Right kidney (tissue), 1 donor: ENCODE data around the gene KRT82.
"Not testable (repeated sequence)": the region's sequence is repeated elsewhere in the genome, so short reads cannot be mapped to it uniquely, and the experiment has no call there.

Source experiments
- DNase-seq: peaks from one replicate; pipeline ENCODE4 v3.0.0-alpha.2; 2016

KRT82 gene

DNA sequence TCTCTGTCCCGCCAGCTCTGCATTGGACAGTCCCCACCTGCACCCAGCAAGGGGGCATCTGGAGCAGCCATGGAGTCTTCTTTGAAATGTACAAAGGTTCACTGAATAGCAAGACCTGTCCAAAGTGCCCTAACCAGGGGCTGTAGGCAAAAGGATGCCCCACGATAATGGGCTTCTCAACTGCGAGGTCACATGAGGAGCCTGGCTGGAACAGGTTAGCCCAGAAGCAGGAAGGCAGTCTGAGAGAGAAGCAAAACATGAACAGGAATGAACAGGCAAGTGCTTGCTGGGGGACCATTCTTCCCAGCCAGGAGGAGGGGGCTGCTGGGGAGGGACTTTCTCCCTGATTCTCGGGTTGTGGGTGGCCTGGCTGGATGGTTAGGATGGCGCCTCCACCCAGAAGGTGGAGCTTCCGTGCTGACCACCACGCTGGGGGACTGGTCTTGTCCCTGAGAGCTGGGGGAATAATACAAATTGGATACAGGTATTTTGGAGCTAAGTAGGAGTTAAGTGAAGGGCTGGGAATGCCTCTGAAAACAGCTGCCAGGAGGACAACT is 46.0 kb downstream of the KRT82 start:
- no peak for DNase-seq

- no peak for DNase-seq
Observed at GRCh38 chr12:52359621-52360061, 46.5 kb downstream of the KRT82 start.

DNA sequence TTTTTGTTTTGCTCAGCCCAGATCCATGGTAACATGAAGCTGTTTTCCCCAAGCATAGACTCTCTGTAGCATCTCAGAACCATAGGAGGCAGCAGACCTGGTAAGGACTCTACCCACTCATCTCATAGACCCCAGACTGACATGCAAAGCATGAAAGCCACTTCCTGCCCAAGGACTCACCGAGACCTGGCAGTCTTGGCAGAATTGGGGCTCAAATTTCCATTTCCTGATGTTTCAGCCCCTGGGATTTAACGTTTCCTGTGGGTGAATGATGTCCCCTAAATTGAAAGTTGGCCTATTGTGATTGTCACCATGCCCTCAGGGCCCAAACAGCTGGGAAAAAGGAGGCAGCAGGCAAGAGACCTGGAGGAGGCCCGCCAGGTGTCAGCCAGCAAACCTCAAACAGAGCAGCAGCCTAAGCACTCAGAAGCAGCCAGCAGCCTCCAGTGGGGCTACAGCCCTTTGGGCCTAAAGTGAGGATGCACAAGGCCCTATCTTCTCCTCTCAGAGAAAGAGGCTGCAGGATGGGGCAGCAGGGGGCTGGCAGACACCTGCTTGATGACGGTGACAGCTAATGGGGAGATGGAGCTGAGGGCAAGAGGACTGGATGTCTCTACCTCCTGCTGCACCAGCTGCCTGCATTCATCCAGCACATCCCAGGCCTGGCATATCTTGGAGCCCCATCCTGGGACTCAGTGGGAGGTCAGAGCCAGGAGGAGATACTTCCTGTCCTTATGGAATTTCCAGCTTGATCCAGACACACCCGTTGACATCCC is 47.4 kb downstream of the KRT82 start:
- no peak for DNase-seq

GRCh38 chr12:52356762-52357580 is 49.2 kb downstream of the KRT82 start:
- no peak for DNase-seq

- DNase-seq = no peak
Observed at GRCh38 chr12:52356031-52356761, 49.9 kb downstream of the KRT82 start.

GRCh38 chr12:52355176-52355575 is 51.0 kb downstream of the KRT82 start:
- DNase-seq = no peak

GRCh38 chr12:52354200-52354599 is 51.9 kb downstream of the KRT82 start:
- DNase-seq = no peak

GRCh38 chr12:52353766-52354165 is 52.4 kb downstream of the KRT82 start:
- no peak for DNase-seq

DNA sequence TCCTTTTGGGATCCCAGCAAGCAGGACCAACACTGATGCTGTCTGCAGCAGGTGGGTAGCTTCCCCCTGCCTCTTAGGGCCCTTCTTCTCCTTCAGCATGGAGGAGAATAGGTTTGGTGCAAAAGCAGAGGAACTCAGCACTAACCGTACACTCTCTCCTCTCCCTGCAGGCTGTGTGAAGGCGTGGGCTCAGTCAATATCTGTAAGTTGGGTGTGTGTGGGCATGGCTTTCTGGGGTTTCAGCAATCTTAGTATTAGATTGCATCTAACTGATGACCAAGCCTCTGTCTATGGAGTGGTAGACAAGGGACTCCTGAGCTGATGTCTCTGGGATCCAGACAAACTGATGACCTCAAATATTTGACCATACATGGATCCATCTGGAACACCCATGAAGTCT is 53.2 kb downstream of the KRT82 start:
- no peak for DNase-seq

- no peak for DNase-seq
Observed at GRCh38 chr12:52351196-52352059, 54.7 kb downstream of the KRT82 start.

GRCh38 chr12:52350786-52351185 is 55.3 kb downstream of the KRT82 start:
- no peak for DNase-seq

DNA sequence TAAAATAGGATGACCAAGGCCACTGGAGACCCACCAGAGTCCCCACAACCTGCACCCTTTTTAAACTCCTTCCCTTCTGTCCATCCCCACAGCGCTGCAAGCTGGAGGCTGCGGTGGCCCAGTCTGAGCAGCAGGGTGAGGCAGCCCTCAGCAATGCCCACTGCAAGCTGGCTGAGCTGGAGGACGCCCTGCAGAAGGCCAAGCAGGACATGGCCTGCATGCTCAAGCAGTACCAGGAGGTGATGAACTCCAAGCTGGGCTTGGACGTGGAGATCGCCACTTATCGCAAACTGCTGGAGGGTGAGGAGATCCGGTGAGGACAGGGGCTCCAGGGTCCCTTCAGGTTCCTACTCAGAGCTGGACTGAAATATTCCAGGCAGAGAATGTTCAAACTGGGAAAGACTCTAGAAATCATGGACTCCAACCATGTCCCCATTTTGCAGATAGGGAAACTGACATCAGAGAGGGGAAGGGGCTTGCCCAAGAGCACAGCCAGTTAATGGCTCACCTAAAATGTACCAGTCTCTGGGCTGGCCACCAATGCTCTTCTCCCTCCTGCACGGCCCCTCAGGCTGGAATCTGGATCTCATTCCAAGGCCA is 56.0 kb downstream of the KRT82 start:
- no peak for DNase-seq

- no peak for DNase-seq
Observed at GRCh38 chr12:52349196-52349595, 56.9 kb downstream of the KRT82 start.

DNA sequence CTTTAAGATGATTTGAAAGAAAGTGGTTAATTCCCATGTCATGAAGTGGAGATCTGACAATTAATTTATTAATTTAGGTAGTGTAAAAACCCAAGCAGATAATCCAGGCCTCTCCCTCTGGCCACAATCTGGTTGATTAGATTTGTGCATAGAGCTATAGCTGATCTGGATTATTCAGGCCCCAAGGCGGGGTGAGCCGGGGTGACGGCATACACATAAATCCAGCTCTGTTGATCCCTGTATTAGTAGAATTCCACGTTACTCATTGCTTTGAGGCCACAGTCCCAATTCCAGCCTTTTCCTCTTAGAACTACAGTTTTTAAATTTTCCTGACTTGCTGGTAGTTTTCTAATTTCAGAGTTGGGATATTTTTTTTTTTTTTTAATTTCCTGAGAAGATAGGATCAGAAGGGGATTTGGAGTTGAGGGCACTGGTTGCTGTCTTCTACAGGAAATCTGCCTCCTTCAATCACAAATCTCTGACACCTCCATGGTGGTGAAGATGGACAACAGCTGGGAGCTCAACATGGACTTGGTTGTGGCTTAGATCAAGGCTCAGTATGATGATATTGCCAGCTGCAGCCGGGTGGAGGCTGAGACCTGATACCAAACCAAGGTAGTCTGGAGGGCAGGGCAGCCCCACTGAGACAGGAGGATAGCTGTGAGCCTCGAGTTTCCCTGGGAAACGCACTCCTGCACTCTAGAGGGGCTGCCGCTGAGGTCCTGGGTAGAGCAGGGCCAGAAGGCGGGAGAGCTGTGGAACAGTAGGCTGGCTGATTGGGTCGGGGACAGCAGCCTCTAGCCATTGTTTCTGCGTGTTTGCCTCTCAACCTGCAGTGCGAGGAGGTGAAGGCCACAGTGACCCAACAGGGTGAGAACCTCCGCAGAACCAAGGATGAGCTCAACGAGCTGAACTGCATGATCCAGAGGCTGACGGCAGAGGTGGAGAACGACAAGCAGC is 58.3 kb downstream of the KRT82 start:
- no peak for DNase-seq

- DNase-seq = no peak
Observed at GRCh38 chr12:52347016-52347415, 59.1 kb downstream of the KRT82 start.

- DNase-seq = no peak
Observed at GRCh38 chr12:52346593-52346992, 59.5 kb downstream of the KRT82 start.

GRCh38 chr12:52345041-52345440 is 61.1 kb downstream of the KRT82 start:
- not testable (repeated sequence) for DNase-seq

- no peak for DNase-seq
Observed at GRCh38 chr12:52344111-52344510, 62.0 kb downstream of the KRT82 start.
